GM19328 (cell line): Measurements from ENCODE around the gene TM9SF4.
"Not testable (repeated sequence)": the region's sequence is repeated elsewhere in the genome, so short reads cannot be mapped to it uniquely, and the experiment has no call there.

Experiments
- ATAC-seq: cut with Tn5 transposase; IDR thresholded peaks from one replicate; pipeline ENCODE4 v1.9.1; 2021; ENCODE audit warnings: mild to moderate bottlenecking, moderate library complexity; ENCODE audit not compliant: unreplicated experiment

Gene TM9SF4

GRCh38 chr20:32089637-32090362 lies 19.7 kb upstream of the TM9SF4 start:
- no peak for ATAC-seq

- ATAC-seq: no peak
Observed at GRCh38 chr20:32091888-32092346, 17.6 kb upstream of the TM9SF4 start.

- no peak for ATAC-seq
Observed at GRCh38 chr20:32098786-32099185, 10.7 kb upstream of the TM9SF4 start.

GRCh38 chr20:32108814-32109391 lies 611 bp upstream of the TM9SF4 start:
- ATAC-seq: no peak

GRCh38 chr20:32110173-32110704 lies 725 bp downstream of the TM9SF4 start:
- ATAC-seq: no peak

GRCh38 chr20:32110727-32111126 lies 1.2 kb downstream of the TM9SF4 start:
- ATAC-seq: no peak

GRCh38 chr20:32111156-32111686 lies 1.7 kb downstream of the TM9SF4 start:
- ATAC-seq: no peak

GRCh38 chr20:32111753-32112152 lies 2.2 kb downstream of the TM9SF4 start:
- no peak for ATAC-seq

- ATAC-seq: no peak
Observed at GRCh38 chr20:32112841-32113240, 3.3 kb downstream of the TM9SF4 start.

- ATAC-seq: no peak
Observed at GRCh38 chr20:32113591-32114260, 4.2 kb downstream of the TM9SF4 start.

GRCh38 chr20:32114305-32114960 lies 4.9 kb downstream of the TM9SF4 start:
- ATAC-seq: no peak

GRCh38 chr20:32115211-32115767 lies 5.8 kb downstream of the TM9SF4 start:
- ATAC-seq: no peak

- no peak for ATAC-seq
Observed at GRCh38 chr20:32116079-32116521, 6.6 kb downstream of the TM9SF4 start.

GRCh38 chr20:32116796-32117195 lies 7.3 kb downstream of the TM9SF4 start:
- ATAC-seq: not testable (repeated sequence)

- not testable (repeated sequence) for ATAC-seq
Observed at GRCh38 chr20:32118427-32118826, 8.9 kb downstream of the TM9SF4 start.

GRCh38 chr20:32119734-32120133 lies 10.2 kb downstream of the TM9SF4 start:
- no peak for ATAC-seq

- not testable (repeated sequence) for ATAC-seq
Observed at GRCh38 chr20:32121908-32122307, 12.4 kb downstream of the TM9SF4 start.

- no peak for ATAC-seq
Observed at GRCh38 chr20:32123088-32123487, 13.6 kb downstream of the TM9SF4 start.

- no peak for ATAC-seq
Observed at GRCh38 chr20:32124916-32125454, 15.5 kb downstream of the TM9SF4 start.

- ATAC-seq: no peak
Observed at GRCh38 chr20:32125506-32125905, 16.0 kb downstream of the TM9SF4 start.
